GM23248 (cell line): ENCODE measurements around the gene P2RX3. TPM values are rescaled to one million over a fixed set of nuclear protein-coding genes. Genes with fewer than 3 reads are reported as not detected.

Source experiments
- DNase-seq: peaks from one replicate; pipeline ENCODE4 v3.0.0-alpha.2; 2015
- H2AFZ ChIP-seq: fragments of 200-600 bp; sonication (generic); 2 replicates; pipeline ENCODE4 v1.6.1; 2016; ENCODE audit warnings: antibody characterized with exemption
- H3F3A ChIP-seq: fragments of 200-600 bp; sonication (generic); 2 replicates; pipeline ENCODE4 v1.6.1; 2016; ENCODE audit warnings: mild to moderate bottlenecking, antibody characterized with exemption, mixed run types; ENCODE audit not compliant: insufficient read depth
- H3K27ac ChIP-seq: fragments of 200-600 bp; sonication (generic); 2 replicates; pipeline ENCODE4 v1.5.1; 2016; ENCODE audit warnings: mild to moderate bottlenecking
- H3K27me3 ChIP-seq: fragments of 200-600 bp; sonication (generic); replicated peaks from 2 replicates; pipeline ENCODE4 v1.6.1; 2016; ENCODE audit warnings: mild to moderate bottlenecking; ENCODE audit not compliant: insufficient read depth
- H3K36me3 ChIP-seq: fragments of 200-600 bp; sonication (generic); 2 replicates; pipeline ENCODE4 v1.6.1; 2016; ENCODE audit warnings: low read depth, mild to moderate bottlenecking
- H3K4me1 ChIP-seq: fragments of 200-600 bp; sonication (generic); 2 replicates; pipeline ENCODE4 v1.6.1; 2016; ENCODE audit warnings: mild to moderate bottlenecking; ENCODE audit not compliant: insufficient read depth
- H3K4me2 ChIP-seq: fragments of 200-600 bp; sonication (generic); one replicate; pipeline ENCODE4 v1.6.1; 2016; ENCODE audit warnings: mild to moderate bottlenecking; ENCODE audit not compliant: unreplicated experiment
- H3K4me3 ChIP-seq: fragments of 200-600 bp; sonication (generic); 2 replicates; pipeline ENCODE4 v1.5.1; 2016; ENCODE audit warnings: mild to moderate bottlenecking
- H3K79me2 ChIP-seq: fragments of 200-600 bp; sonication (generic); 2 replicates; pipeline ENCODE4 v1.6.1; 2016; ENCODE audit warnings: mild to moderate bottlenecking; ENCODE audit not compliant: insufficient read depth
- H3K9ac ChIP-seq: fragments of 200-600 bp; sonication (generic); 2 replicates; pipeline ENCODE4 v1.6.1; 2016; ENCODE audit warnings: mild to moderate bottlenecking
- H3K9me2 ChIP-seq: fragments of 200-600 bp; sonication (generic); 2 replicates; pipeline ENCODE4 v1.6.1; 2016; ENCODE audit warnings: mixed run types, mild to moderate bottlenecking, moderate library complexity; ENCODE audit not compliant: insufficient read depth
- H3K9me3 ChIP-seq: fragments of 200-600 bp; sonication (generic); one replicate; pipeline ENCODE4 v1.6.1; 2017; ENCODE audit warnings: low read depth
- H4K20me1 ChIP-seq: fragments of 200-600 bp; sonication (generic); 2 replicates; pipeline ENCODE4 v1.6.0; 2016; ENCODE audit not compliant: insufficient read depth
- EZH2 ChIP-seq: fragments of 200-600 bp; sonication (generic); IDR thresholded peaks from 2 replicates; pipeline ENCODE4 v1.6.1; 2018; ENCODE audit warnings: antibody characterized with exemption, mild to moderate bottlenecking; ENCODE audit not compliant: insufficient read depth, poor library complexity, severe bottlenecking
- EZH2phosphoT487 ChIP-seq: fragments of 200-600 bp; sonication (generic); IDR thresholded peaks from 2 replicates; pipeline ENCODE4 v1.6.1; 2018; ENCODE audit warnings: antibody characterized with exemption, moderate library complexity, mild to moderate bottlenecking, low read depth; ENCODE audit not compliant: insufficient read depth
- WGBS, 2 experiments: methylation state at CpG; one replicate each; pipeline ENCODE4 v1.1.6; 2015 to 2017; ENCODE audit warnings: low lambda C conversion rate in 2 of 2, low coverage in 1 of 2; ENCODE audit errors: missing lambda C conversion rate in 2 of 2; 5-methylcytosine and 5-hydroxymethylcytosine counted together
- in situ Hi-C: fragments of 300-500 bp; cut with MboI; formaldehyde crosslinking; loops from 2 replicates; pipeline ENCODE4 v1.15.0; 2020
- polyA plus RNA-seq: library from polyadenylated mRNA; unstranded; fragments of >200 nt; fragmentation: Nextera tagmentation; extraction: Ambion mirVana; gene quantifications from 2 replicates; pipeline ENCODE4 v1.2.1, GENCODE V29; 2016
- total RNA-seq: library from RNA; depleted of rRNA; stranded (reverse); fragments of >200 nt; shearing (Covaris generic); gene quantifications from 2 replicates; pipeline ENCODE4 v1.2.3, GENCODE V29; 2014

The P2RX3 gene
- total and polyA plus RNA-seq, 2 experiments from 2014 or later: 0.10 TPM; not detected in 1

DNA sequence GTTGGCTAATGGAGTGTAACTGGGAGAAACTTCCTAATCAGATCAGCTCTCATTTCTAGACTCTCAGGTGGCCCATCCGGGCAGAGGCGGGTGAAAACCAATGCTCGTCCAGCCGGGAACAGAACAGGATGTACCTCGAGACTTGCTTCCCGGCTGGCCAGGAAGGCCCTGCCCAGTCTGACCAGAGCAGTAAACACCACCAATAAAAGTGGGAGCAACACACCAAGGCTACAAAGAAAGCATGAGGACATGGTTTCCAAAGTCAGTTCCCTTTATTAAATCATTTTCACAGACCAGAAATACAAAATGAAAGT lies 12.5 kb upstream of the P2RX3 start:
- WGBS, 2 experiments: 41 to 57% methylated on average over 6 of the region's 6 CpGs
- Histone ChIP-seq H3K9ac (peak overlapping the region; percentile 96), H3K9me3 (no peaks in the 10 kb centered on the region), H3K79me2 (peaks cover 46% of the 10 kb centered on the region), H3K27me3 (no peaks in the 10 kb centered on the region), H3K36me3 (peaks cover 22% of the 10 kb centered on the region), H4K20me1 (0 out of 2 replicates have a peak, but pooled peaks cover 2% of the 10 kb centered on the region), H3K27ac (peak overlapping the region; percentile 99), H2AFZ (peak overlapping the region; percentile 73), H3K4me2 (peak overlapping the region; percentile 89), H3K4me3 (peak overlapping the region; percentile 89), H3K9me2 (no peaks in the 10 kb centered on the region), H3K4me1 (peaks cover 27% of the 10 kb centered on the region), H3F3A (peaks cover 61% of the 10 kb centered on the region)
- TF ChIP-seq EZH2phosphoT487: no peak
- no peak for TF ChIP-seq EZH2
- no peak for DNase-seq
- in situ Hi-C loops: no loop called here

DNA sequence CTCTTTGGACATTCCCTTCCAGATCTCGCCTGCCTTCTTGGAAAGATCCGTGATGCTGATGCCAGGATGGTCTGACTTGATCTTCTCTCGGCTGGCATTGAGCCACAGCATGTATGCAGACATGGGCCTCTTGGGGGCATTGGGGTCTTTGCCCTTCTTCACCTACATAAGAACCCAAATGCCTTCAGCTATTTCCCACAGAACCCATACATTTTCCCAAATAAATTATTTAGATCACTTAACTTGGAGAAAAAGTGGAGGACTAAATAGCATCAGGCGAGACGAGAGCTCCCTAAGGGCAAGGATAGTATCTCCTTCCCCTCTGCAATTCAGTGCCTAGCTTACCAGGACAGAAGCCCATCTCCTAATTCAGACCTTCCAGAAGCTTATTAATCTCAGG lies 10.4 kb upstream of the P2RX3 start:
- H3K4me1 ChIP-seq: peaks cover 17% of the 10 kb centered on the region
- DNase-seq: no peak
- TF ChIP-seq EZH2 (no peak), EZH2phosphoT487 (no peak)
- H3K4me3 ChIP-seq: no peak overlapping the region
- no peak overlapping the region for H3K4me2 ChIP-seq
- no peaks in the 10 kb centered on the region for H4K20me1 ChIP-seq
- H3K9me3 ChIP-seq: no peaks in the 10 kb centered on the region
- peaks cover 48% of the 10 kb centered on the region for H3K79me2 ChIP-seq
- in situ Hi-C loops: no loop called here
- H3K36me3 ChIP-seq: peaks cover 17% of the 10 kb centered on the region
- no peaks in the 10 kb centered on the region for H3K27me3 ChIP-seq
- no peaks in the 10 kb centered on the region for H3K9me2 ChIP-seq
- WGBS, 2 experiments: 98 to 99% methylated on average over 5 of the region's 5 CpGs
- no peak overlapping the region for H3K27ac ChIP-seq
- no peak overlapping the region for H3K9ac ChIP-seq
- H2AFZ ChIP-seq: no peak overlapping the region
- peaks cover 46% of the 10 kb centered on the region for H3F3A ChIP-seq

DNA sequence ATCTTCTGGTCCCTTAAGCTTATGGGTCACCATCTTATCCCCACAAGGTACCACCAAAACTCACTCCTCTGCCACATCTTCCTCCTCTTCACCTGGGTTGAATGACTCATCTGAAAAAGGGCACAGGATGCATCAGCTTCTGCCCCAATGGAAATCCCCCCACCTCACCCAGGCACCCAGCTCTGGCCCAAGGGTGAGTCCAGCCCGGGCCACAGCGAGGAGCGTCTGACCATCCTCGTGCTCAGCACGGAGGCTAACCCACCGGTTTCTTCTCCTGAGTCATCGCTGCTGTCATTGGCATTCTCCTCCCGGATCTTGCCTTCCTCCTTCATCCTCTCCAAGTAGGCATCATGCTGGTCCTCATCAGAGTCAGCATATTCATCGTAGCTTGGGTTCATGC lies 8.1 kb upstream of the P2RX3 start:
- no peak overlapping the region for H3K4me2 ChIP-seq
- TF ChIP-seq EZH2phosphoT487 (no peak), EZH2 (no peak)
- in situ Hi-C loops: no loop called here
- H3K9me2 ChIP-seq: no peaks in the 10 kb centered on the region
- no peaks in the 10 kb centered on the region for H3K27me3 ChIP-seq
- H3K36me3 ChIP-seq: peaks cover 17% of the 10 kb centered on the region
- 83% methylated on average over 9 of the region's 9 CpGs for whole genome bisulfite sequencing, 2 experiments
- no peak overlapping the region for H3K9ac ChIP-seq
- H3K4me3 ChIP-seq: no peak overlapping the region
- H3K27ac ChIP-seq: no peak overlapping the region
- H3K9me3 ChIP-seq: no peaks in the 10 kb centered on the region
- H4K20me1 ChIP-seq: no peaks in the 10 kb centered on the region
- peaks cover 34% of the 10 kb centered on the region for H3F3A ChIP-seq
- H2AFZ ChIP-seq: no peak overlapping the region
- peaks cover 20% of the 10 kb centered on the region for H3K4me1 ChIP-seq
- peaks cover 55% of the 10 kb centered on the region for H3K79me2 ChIP-seq
- no peak for DNase-seq

DNA sequence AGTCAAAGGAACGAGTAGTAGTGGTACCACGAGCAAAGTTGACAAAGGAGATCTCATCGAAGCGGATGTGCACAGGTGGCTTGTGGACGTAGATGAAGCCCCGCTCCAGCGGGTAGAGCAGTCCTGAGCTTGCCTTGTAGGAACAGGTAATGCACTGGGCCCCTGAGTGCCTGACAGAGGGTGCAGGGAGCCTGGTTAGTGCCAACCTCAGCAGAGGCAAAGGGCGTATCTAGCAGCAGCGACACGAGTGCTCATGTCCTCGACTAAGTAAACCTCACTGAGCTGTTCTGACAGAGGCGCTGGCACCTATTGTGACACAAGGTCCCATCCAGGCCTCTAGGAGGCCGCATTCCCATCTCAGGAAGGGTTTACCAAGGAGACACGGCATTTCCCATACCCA lies 6.4 kb upstream of the P2RX3 start:
- no peak for DNase-seq
- Histone ChIP-seq H3K9me3 (no peaks in the 10 kb centered on the region), H3K36me3 (peaks cover 17% of the 10 kb centered on the region), H3K4me1 (peaks cover 14% of the 10 kb centered on the region), H3K9ac (no peak overlapping the region), H3K4me2 (no peak overlapping the region), H3K4me3 (no peak overlapping the region), H2AFZ (no peak overlapping the region), H3K9me2 (no peaks in the 10 kb centered on the region), H3F3A (peaks cover 18% of the 10 kb centered on the region), H3K79me2 (peaks cover 69% of the 10 kb centered on the region), H3K27me3 (no peaks in the 10 kb centered on the region), H4K20me1 (no peaks in the 10 kb centered on the region), H3K27ac (no peak overlapping the region)
- TF ChIP-seq EZH2 (no peak), EZH2phosphoT487 (no peak)
- in situ Hi-C loops: no loop called here
- 90 to 94% methylated on average over 14 of the region's 14 CpGs for WGBS, 2 experiments

DNA sequence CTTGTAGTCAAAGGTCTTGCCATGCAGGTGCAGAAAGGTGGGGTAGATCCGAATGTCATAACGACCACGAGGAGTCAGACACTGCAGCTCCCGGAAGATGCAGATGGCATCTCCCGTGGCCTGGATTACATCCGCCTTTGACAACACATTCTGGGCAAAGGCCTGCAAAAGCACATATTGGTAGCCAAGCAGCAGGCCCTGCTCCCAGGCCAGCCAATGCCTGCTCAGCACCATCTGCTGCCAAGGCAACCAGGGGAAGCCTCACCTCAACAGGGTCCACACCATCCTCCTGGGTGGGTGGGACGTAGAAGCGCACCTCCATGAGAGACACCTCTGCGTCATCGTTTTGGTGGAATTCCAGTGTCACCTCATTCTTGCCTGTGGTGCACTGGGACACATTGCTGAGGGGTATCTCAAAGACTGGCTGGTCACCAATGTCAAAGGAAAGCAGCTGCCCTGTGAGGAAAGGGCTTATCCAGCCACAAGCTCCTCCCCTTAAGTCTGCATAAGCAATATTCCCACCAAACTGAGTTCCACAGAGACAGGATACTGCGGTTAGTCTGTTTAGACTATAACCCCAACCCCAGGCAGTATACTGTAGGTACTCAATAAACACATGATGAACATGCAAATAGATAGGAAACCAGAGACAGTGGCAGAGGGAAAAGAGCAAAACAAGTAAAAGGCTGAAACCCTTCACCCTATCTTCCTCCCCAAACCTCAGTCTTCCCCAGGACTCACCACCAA lies 5.3 kb upstream of the P2RX3 start:
- H3K79me2 ChIP-seq: peaks cover 71% of the 10 kb centered on the region
- no peak overlapping the region for H3K9ac ChIP-seq
- H3K27ac ChIP-seq: no peak overlapping the region
- no peaks in the 10 kb centered on the region for H3K27me3 ChIP-seq
- WGBS, 2 experiments: 91% methylated on average over 11 of the region's 11 CpGs
- H3K9me3 ChIP-seq: no peaks in the 10 kb centered on the region
- H3K4me3 ChIP-seq: no peak overlapping the region
- peaks cover 14% of the 10 kb centered on the region for H3K4me1 ChIP-seq
- DNase-seq: no peak
- H3K36me3 ChIP-seq: peaks cover 10% of the 10 kb centered on the region
- no peak for TF ChIP-seq EZH2
- TF ChIP-seq EZH2phosphoT487: no peak
- H3F3A ChIP-seq: peaks cover 7% of the 10 kb centered on the region
- in situ Hi-C loops: no loop called here
- no peaks in the 10 kb centered on the region for H3K9me2 ChIP-seq
- H2AFZ ChIP-seq: no peak overlapping the region
- no peaks in the 10 kb centered on the region for H4K20me1 ChIP-seq
- no peak overlapping the region for H3K4me2 ChIP-seq
